ENCODE measurements around the gene SMIM29.

SMIM29 gene

DNA sequence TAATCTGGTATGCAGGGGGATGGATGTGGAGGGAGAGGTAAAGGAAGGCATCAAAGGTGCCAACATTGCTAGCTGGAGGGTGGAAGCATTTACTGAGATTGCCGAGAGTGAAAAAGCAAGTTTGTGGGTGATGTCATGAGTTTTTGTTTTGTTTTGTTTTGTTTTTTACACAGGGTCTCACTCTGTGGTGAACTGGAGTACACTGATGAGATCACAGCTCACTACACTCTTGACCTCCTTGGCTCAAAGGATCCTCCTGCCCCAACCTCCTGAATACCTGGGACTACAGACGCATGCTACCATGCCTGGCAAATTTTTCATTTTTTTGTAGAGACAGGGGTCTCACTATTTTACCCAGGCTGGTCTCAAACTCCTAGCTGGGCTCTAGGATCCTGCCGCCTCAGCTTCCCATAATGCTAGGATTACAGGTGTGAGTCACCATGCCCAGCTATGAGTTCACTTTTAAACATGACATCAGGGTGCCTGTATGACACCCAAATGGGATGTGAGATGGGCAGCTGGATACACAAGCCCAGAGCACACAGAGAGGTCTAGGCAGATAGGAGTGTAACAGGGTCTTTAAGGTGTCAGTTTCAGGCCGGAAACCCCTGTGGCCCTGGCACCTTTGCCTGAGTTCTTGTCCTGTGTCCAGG, 47.2 kb downstream of the SMIM29 start:
- no peak overlapping the region for H3K27ac ChIP-seq
- TF ChIP-seq CTCF (IDR thresholded peaks at IDR 0.05), result no peak

- TF ChIP-seq CTCF (IDR thresholded peaks at IDR 0.05) (no peak), ZFX (IDR thresholded peaks at IDR 0.05; ENCODE audit: borderline replicate concordance) (no peak)
- no peak overlapping the region for H3K27ac ChIP-seq
Observed at GRCh38 chr6:34200340-34200971, 48.4 kb downstream of the SMIM29 start.

DNA sequence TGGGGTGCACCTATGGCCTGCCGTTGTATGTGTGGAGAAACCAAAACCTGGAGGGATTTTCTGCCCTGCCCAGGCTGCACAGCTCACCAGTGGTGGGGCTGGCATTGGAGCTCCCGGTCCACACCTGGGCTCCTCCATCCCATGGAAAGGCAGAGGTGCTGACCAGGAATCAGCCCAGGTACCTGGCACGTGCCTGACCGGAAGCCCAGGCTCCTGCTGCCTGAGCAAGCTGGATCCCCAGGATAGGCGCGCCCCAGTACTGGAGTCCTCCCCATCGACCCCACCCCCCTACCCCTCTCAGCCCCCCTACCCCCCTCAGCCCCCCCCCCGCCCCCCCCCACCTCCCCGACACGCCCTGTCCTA, 52.0 kb downstream of the SMIM29 start:
- no peak overlapping the region for H3K27ac ChIP-seq

More for the DNA sequence above, 52.0 kb downstream of the SMIM29 start:
- TF ChIP-seq CTCF (IDR thresholded peaks at IDR 0.05) (no peak), ZFX (IDR thresholded peaks at IDR 0.05; ENCODE audit: borderline replicate concordance) (no peak)

All from 22Rv1 (cell line).